Measurements from ENCODE around the gene CHRD.

The CHRD gene

DNA sequence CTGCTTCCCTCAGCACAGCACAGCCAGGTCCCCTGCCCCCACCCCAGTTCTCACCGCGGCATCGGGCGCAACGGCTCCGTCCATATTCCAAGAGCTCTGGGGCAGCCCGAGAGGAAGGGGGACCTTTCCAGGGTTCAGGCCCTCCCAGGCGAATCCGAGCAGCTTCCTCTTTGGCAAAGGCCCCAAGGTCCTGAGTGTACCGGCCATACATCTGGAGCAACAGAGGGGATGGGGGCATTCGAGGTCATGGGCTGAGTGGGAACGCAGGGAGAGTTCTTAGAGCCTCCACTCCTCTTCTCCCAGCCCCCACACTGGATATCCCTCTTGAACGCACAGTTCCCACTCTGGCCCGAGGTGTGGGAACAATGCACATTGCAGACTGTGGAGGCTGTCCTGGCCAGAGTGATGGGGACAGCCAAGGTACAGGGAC lies 20.9 kb upstream of the CHRD start:
- no peak for DNase-seq (ENCODE audit: low read depth)
- no peak overlapping the region for H3K4me3 ChIP-seq (replicated peaks; ENCODE audit: low read depth, low read length)
- TF ChIP-seq, protein P1, sequence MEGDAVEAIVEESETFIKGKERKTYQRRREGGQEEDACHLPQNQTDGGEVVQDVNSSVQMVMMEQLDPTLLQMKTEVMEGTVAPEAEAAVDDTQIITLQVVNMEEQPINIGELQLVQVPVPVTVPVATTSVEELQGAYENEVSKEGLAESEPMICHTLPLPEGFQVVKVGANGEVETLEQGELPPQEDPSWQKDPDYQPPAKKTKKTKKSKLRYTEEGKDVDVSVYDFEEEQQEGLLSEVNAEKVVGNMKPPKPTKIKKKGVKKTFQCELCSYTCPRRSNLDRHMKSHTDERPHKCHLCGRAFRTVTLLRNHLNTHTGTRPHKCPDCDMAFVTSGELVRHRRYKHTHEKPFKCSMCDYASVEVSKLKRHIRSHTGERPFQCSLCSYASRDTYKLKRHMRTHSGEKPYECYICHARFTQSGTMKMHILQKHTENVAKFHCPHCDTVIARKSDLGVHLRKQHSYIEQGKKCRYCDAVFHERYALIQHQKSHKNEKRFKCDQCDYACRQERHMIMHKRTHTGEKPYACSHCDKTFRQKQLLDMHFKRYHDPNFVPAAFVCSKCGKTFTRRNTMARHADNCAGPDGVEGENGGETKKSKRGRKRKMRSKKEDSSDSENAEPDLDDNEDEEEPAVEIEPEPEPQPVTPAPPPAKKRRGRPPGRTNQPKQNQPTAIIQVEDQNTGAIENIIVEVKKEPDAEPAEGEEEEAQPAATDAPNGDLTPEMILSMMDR (IDR thresholded peaks at IDR 0.05; ENCODE audit: low read length, missing control alignments) = no peak

DNA sequence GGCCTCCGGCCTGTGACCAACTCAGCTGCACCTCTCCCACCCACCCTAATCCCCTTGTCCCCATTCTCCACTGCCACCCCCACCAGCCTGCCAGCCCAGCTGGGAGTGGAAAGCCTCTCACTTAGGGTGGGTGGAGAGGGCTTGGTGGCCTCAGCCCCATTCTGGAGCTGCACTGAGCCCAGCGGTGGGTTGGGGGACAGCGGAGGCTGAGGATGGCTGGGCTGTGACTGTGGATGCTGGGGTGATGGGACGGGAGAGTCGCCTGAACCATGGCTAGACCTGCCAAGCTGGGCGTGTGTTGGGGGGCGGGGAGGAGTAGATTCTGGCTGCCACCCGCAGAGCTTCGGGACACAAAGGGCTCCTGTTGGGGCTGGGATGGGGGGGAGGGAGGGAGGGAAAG lies 20.2 kb upstream of the CHRD start:
- no peak overlapping the region for H3K4me3 ChIP-seq (replicated peaks; ENCODE audit: low read depth, low read length)
- DNase-seq (ENCODE audit: low read depth) = no peak
- TF ChIP-seq, protein P1 (IDR thresholded peaks at IDR 0.05; ENCODE audit: low read length, missing control alignments) = no peak

GRCh38 chr3:184360070-184360928 lies 19.6 kb upstream of the CHRD start:
- TF ChIP-seq, protein P1 (IDR thresholded peaks at IDR 0.05; ENCODE audit: low read length, missing control alignments) = no peak
- no peak for DNase-seq (ENCODE audit: low read depth)
- H3K4me3 ChIP-seq (replicated peaks; ENCODE audit: low read depth, low read length) = peak overlapping the region; percentile 77

DNA sequence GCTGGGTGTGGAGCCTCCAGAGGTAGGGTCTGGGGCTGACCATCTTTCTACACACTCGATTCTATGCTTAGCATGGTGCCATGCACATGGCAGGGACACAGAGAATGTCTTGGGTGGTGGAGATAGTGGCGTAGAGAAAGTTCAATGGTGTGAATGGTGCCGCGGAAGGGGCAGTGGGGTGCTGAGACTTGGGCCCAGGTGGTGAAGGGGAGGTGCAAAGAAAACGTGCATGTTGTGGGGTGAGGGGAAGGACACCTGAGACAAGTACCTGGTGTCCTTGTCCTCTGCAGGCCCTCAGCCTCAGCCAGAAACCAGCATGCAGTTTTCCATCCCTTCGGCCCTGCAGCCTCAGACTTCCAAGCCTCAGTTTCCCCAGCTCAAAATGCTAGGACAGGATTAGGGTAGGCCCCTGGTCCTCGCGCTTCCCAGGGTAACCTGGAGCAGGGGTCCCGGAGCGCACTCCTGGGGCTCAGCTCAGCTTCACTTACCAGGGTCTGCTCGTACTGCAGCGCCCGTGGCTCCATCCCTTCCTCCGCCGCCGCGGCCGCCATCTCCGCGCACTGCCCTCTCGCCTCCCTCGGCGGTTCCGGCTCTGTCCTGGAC lies 18.8 kb upstream of the CHRD start:
- TF ChIP-seq, protein P1 (IDR thresholded peaks at IDR 0.05; ENCODE audit: low read length, missing control alignments) = no peak
- H3K4me3 ChIP-seq (replicated peaks; ENCODE audit: low read depth, low read length) = peak overlapping the region; percentile 77
- no peak for DNase-seq (ENCODE audit: low read depth)

DNA sequence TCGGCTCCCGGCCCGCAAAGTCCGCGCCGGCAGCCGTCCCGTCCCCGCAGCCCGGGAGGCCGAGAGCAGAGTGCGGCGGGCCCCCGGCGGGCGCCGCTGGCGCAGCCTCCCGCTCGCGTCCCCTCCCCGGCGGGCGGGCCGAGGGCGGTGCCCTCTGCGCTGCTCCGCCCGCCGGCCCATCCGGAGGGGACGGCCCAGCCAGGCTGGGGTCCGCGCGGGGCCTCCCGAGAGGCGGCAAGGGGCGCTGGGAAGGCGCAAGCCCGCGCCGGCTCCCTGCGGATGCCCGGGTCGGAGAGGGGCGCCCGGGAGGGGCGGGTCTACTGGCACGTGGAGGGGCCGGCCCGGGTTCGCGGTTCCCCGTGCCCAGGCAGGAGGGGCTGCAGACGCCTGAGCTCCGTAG lies 18.3 kb upstream of the CHRD start, which contains the start of the genes CLCN2 and POLR2H:
Gene CLCN2 (minus strand): TSS at position 74 of the 400 bp plus-strand sequence. CDS start 126 bp downstream, outside the sequence.
Gene POLR2H (plus strand): TSS at position 179 of the 400 bp plus-strand sequence. CDS start 1,783 bp downstream, outside the sequence.
- H3K4me3 ChIP-seq (replicated peaks; ENCODE audit: low read depth, low read length) = peak within 1 kb of the TSS; percentile 77
- peak; percentile 49 for DNase-seq (ENCODE audit: low read depth)
- TF ChIP-seq, protein P1 (IDR thresholded peaks at IDR 0.05; ENCODE audit: low read length, missing control alignments) = no peak

DNA sequence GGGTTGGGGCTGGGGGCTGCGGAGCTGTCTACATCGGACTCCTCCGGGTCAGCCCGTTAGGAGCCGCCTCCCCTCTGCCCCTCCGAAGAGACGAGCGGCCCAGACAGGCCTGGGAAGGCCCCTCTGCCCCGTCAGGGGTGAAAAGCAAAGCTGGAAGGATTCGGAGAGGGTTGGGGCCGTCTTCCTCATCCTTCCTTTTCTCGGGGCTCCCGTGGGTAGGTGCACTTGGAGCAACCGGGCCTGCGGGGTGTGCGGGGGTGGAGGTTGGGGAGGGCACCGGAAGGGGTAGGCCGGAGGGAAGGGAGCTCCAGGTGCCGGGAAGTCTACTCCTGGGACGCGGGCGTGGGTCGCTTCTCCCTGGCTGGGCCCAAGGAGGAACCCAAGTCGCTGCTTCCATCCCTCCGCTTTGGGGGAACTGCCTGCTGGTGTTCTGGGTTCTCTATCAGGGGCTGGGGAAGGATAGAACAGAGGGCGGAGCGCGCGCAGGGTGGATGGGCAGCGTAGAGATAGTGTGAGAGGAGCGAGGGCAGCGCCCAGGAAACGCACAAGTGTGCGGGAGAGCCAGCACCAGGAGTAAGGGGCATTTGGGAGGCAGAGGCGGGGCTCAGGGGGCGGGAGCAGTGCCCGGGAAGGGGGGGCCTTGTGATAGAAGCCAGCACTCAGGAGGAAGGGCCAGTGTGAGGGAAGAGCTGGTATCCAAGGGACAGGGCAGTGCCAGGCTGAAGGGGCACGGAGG lies 17.8 kb upstream of the CHRD start:
- no peak for DNase-seq (ENCODE audit: low read depth)
- H3K4me3 ChIP-seq (replicated peaks; ENCODE audit: low read depth, low read length) = peak overlapping the region; percentile 77
- TF ChIP-seq, protein P1 (IDR thresholded peaks at IDR 0.05; ENCODE audit: low read length, missing control alignments) = no peak
